ENCODE results near the gene ABCC2. TPM values are rescaled to one million over a fixed set of nuclear protein-coding genes. Genes with fewer than 3 reads are reported as not detected.
"Not testable (repeated sequence)": the region's sequence is repeated elsewhere in the genome, so short reads cannot be mapped to it uniquely, and the experiment has no call there.

Gene ABCC2
- total and polyA plus RNA-seq, 7 donors = 0.41 to 3.9 (median 1.3) TPM; not detected in 1

- TF ChIP-seq POLR2AphosphoS5 (IDR thresholded peaks at IDR 0.05) (no peak), EP300 (IDR thresholded peaks at IDR 0.05) (no peak), CTCF (IDR thresholded peaks at IDR 0.05) (no peak), POLR2A (IDR thresholded peaks at IDR 0.05) (no peak)
- intact Hi-C loops (cut with DNase I) = no loop called here
- peaks cover 0 to 12% (median 0%) of the 10 kb centered on the region in 4 donors for H3K9me3 ChIP-seq
- H3K36me3 ChIP-seq = peaks cover 6 to 94% (median 41%) of the 10 kb centered on the region in 4 donors
- H3K27me3 ChIP-seq = no peaks in the 10 kb centered on the region
- H3K4me1 ChIP-seq = peaks cover 0 to 20% (median 6%) of the 10 kb centered on the region in 4 donors
- H3K27ac ChIP-seq = no peak overlapping the region
- no peak overlapping the region for H3K4me3 ChIP-seq
- no peak for DNase-seq
Measured at GRCh38 chr10:99742254-99742653, 40.2 kb upstream of the ABCC2 start.

GRCh38 chr10:99742701-99743100 lies 39.7 kb upstream of the ABCC2 start:
- Histone ChIP-seq H3K9me3 (peaks cover 0 to 12% (median 0%) of the 10 kb centered on the region in 4 donors), H3K4me1 (peaks cover 0 to 20% (median 6%) of the 10 kb centered on the region in 4 donors), H3K4me3 (no peak overlapping the region), H3K36me3 (peaks cover 10 to 94% (median 43%) of the 10 kb centered on the region in 4 donors), H3K27ac (no peak overlapping the region), H3K27me3 (no peaks in the 10 kb centered on the region)
- TF ChIP-seq POLR2A (IDR thresholded peaks at IDR 0.05) = no peak
- TF ChIP-seq EP300 (IDR thresholded peaks at IDR 0.05) = no peak
- no peak for TF ChIP-seq CTCF (IDR thresholded peaks at IDR 0.05)
- no peak for TF ChIP-seq POLR2AphosphoS5 (IDR thresholded peaks at IDR 0.05)
- WGBS, 2 donors = 66 to 71% methylated on average over 2 of the region's 2 CpGs
- no peak for DNase-seq
- intact Hi-C loops (cut with DNase I) = no loop called here

GRCh38 chr10:99743841-99744240 lies 38.6 kb upstream of the ABCC2 start:
- Histone ChIP-seq H3K9me3 (peaks cover 0 to 12% (median 0%) of the 10 kb centered on the region in 4 donors), H3K27ac (no peak overlapping the region), H3K36me3 (peaks cover 17 to 97% (median 47%) of the 10 kb centered on the region in 4 donors), H3K4me1 (peaks cover 0 to 20% (median 6%) of the 10 kb centered on the region in 4 donors), H3K27me3 (no peaks in the 10 kb centered on the region), H3K4me3 (no peak overlapping the region)
- 63 to 77% methylated on average over 3 of the region's 3 CpGs for WGBS, 2 donors
- DNase-seq = no peak
- intact Hi-C loops (cut with DNase I) = no loop called here
- TF ChIP-seq CTCF (IDR thresholded peaks at IDR 0.05) (no peak), EP300 (IDR thresholded peaks at IDR 0.05) (no peak), POLR2A (IDR thresholded peaks at IDR 0.05) (no peak), POLR2AphosphoS5 (IDR thresholded peaks at IDR 0.05) (no peak)

GRCh38 chr10:99746166-99746565 lies 36.3 kb upstream of the ABCC2 start:
- DNase-seq; intact Hi-C loops (cut with DNase I); H3K4me3 ChIP-seq; H3K9me3 ChIP-seq; H3K27ac ChIP-seq; H3K27me3 ChIP-seq: not testable (repeated sequence)
- H3K4me1 ChIP-seq = peaks cover 0 to 20% (median 6%) of the 10 kb centered on the region in 4 donors
- 96% methylated on average over 2 of the region's 2 CpGs for WGBS, 2 donors
- peaks cover 21 to 95% (median 34%) of the 10 kb centered on the region in 4 donors for H3K36me3 ChIP-seq

GRCh38 chr10:99748823-99749451 lies 33.5 kb upstream of the ABCC2 start:
- H3K27me3 ChIP-seq = no peaks in the 10 kb centered on the region
- 95 to 98% methylated on average over 2 of the region's 2 CpGs for WGBS, 2 donors
- intact Hi-C loops (cut with DNase I) = no loop called here
- H3K36me3 ChIP-seq = peaks cover 17 to 82% (median 26%) of the 10 kb centered on the region in 4 donors
- no peak overlapping the region for H3K4me3 ChIP-seq
- no peaks in the 10 kb centered on the region for H3K4me1 ChIP-seq
- H3K9me3 ChIP-seq = no peaks in the 10 kb centered on the region
- H3K27ac ChIP-seq = no peak overlapping the region
- no peak for DNase-seq
- TF ChIP-seq POLR2A (IDR thresholded peaks at IDR 0.05) (no peak), EP300 (IDR thresholded peaks at IDR 0.05) (no peak), CTCF (IDR thresholded peaks at IDR 0.05) (no peak), POLR2AphosphoS5 (IDR thresholded peaks at IDR 0.05) (no peak)
